ENCODE measurements around the gene NPW. TPM values are rescaled to one million over a fixed set of nuclear protein-coding genes. Genes with fewer than 3 reads are reported as not detected.

The NPW gene
- total RNA-seq, 1 donor from 2014 or later: 1.3 TPM

- peaks cover 21% of the 10 kb centered on the region for H3K4me1 Mint-ChIP-seq
- no peak overlapping the region for H3K27ac Mint-ChIP-seq (ENCODE audit: unreplicated experiment)
- TF ChIP-seq CTCF (conservative IDR thresholded peaks at IDR 0.05): no peak
- peaks cover 40% of the 10 kb centered on the region for H3K27me3 Mint-ChIP-seq (ENCODE audit: low read depth)
- peak overlapping the region; percentile 82 for H3K4me3 Mint-ChIP-seq
- H3K9me3 Mint-ChIP-seq: no peaks in the 10 kb centered on the region
- DNase-seq (ENCODE audit: low read depth, low spot score): no peak
- H3K36me3 Mint-ChIP-seq (ENCODE audit: low read depth): no peaks in the 10 kb centered on the region
Observed at GRCh38 chr16:2027024-2028010, 7.7 kb downstream of the NPW start.

DNA sequence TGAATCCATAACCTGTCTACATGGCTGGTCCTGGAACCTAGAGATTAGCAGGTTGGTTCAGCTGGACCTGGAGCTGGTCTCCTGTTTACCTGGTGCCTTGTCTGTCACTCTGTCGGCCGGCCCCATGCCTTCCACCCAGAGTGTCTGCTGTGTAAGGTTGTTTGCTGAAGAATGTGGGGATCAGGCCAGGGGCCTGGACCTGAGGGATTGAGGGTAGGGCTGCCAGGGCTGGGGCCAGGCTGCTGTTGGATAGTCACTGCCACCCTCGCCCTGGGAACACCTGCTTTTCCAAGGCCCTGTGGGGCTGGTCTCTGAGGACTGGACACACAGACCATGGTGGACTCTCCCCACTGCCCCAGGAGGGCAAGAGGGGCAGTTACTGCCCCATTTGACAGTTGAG, 8.6 kb downstream of the NPW start:
- Mint-ChIP-seq H3K27ac (ENCODE audit: unreplicated experiment) (no peak overlapping the region), H3K4me3 (no peak overlapping the region), H3K9me3 (no peaks in the 10 kb centered on the region), H3K36me3 (ENCODE audit: low read depth) (no peaks in the 10 kb centered on the region), H3K4me1 (peaks cover 13% of the 10 kb centered on the region), H3K27me3 (ENCODE audit: low read depth) (peaks cover 32% of the 10 kb centered on the region)
- TF ChIP-seq CTCF (conservative IDR thresholded peaks at IDR 0.05): no peak
- no peak for DNase-seq (ENCODE audit: low read depth, low spot score)

DNA sequence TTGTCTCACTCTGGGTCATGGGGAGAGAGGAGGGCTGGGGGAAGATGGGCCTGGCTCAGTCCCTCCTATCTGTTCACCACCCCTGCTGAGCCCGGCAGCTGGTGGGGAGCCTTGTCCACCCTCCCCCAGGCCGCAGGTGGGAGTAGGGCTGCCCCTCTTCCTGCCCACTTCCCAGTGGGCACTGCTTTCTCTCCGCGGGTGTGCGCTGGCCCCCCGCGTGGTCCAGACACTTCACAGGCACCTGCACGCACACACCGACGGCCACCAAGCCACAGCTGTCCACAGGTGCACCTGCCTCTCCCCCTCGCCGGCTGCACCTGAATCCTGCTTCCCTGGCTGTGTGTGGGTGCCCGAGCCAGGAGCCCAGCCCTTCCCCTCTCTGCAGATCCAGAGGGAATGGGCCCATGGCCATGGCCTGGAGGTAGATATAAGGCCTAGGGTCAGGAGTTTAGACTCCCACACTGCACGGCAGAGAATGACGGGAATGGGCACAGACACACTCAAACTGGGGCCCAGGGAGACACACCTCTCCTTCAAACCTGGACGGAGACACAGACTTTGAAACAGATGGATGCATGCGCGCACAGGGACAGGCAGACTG, 9.1 kb downstream of the NPW start:
- Mint-ChIP-seq H3K4me1 (peaks cover 11% of the 10 kb centered on the region), H3K27ac (ENCODE audit: unreplicated experiment) (no peak overlapping the region), H3K9me3 (no peaks in the 10 kb centered on the region), H3K4me3 (no peak overlapping the region), H3K36me3 (ENCODE audit: low read depth) (no peaks in the 10 kb centered on the region), H3K27me3 (ENCODE audit: low read depth) (peaks cover 29% of the 10 kb centered on the region)
- DNase-seq (ENCODE audit: low read depth, low spot score): no peak
- no peak for TF ChIP-seq CTCF (conservative IDR thresholded peaks at IDR 0.05)

GRCh38 chr16:2029350-2029749, 9.8 kb downstream of the NPW start:
- Mint-ChIP-seq H3K9me3 (no peaks in the 10 kb centered on the region), H3K36me3 (ENCODE audit: low read depth) (no peaks in the 10 kb centered on the region), H3K4me3 (no peak overlapping the region), H3K27ac (ENCODE audit: unreplicated experiment) (no peak overlapping the region), H3K4me1 (peaks cover 10% of the 10 kb centered on the region), H3K27me3 (ENCODE audit: low read depth) (peaks cover 27% of the 10 kb centered on the region)
- no peak for DNase-seq (ENCODE audit: low read depth, low spot score)
- TF ChIP-seq CTCF (conservative IDR thresholded peaks at IDR 0.05): no peak

GRCh38 chr16:2030036-2030435, 10.5 kb downstream of the NPW start:
- no peak for TF ChIP-seq CTCF (conservative IDR thresholded peaks at IDR 0.05)
- Mint-ChIP-seq H3K9me3 (no peaks in the 10 kb centered on the region), H3K27ac (ENCODE audit: unreplicated experiment) (no peak overlapping the region), H3K4me1 (peaks cover 9% of the 10 kb centered on the region), H3K36me3 (ENCODE audit: low read depth) (no peaks in the 10 kb centered on the region), H3K4me3 (peak overlapping the region; percentile 49), H3K27me3 (ENCODE audit: low read depth) (peaks cover 26% of the 10 kb centered on the region)
- no peak for DNase-seq (ENCODE audit: low read depth, low spot score)

All from neural crest cell (in vitro differentiated cells).